Activated T-cell treated with anti-CD3 and anti-CD28 coated beads, Interleukin-2, amount 50 U/mL, for 24 hours (primary cell): ENCODE measurements around the gene NTN3.
A peak's percentile ranks its signal among the peaks of the same experiment; 100 is the strongest.

ENCODE experiments used
- DNase-seq: peaks from one replicate; pipeline ENCODE4 v3.0.0-alpha.2; 2020
- H3K27ac Mint-ChIP-seq: 2 replicates; pipeline ENCODE4 v1.8.0; 2020; ENCODE audit warnings: mild to moderate bottlenecking, mixed read lengths
- H3K27me3 Mint-ChIP-seq: 2 replicates; pipeline ENCODE4 v1.8.0; 2020; ENCODE audit warnings: mixed read lengths
- H3K36me3 Mint-ChIP-seq: 2 replicates; pipeline ENCODE4 v1.8.0; 2020; ENCODE audit warnings: low read depth, mixed read lengths
- H3K4me1 Mint-ChIP-seq: 2 replicates; pipeline ENCODE4 v1.8.0; 2020; ENCODE audit warnings: low read depth, mixed read lengths
- H3K4me3 Mint-ChIP-seq: 2 replicates; pipeline ENCODE4 v1.8.0; 2020; ENCODE audit warnings: mild to moderate bottlenecking, moderate library complexity, mixed read lengths
- H3K9me3 Mint-ChIP-seq: 2 replicates; pipeline ENCODE4 v1.8.0; 2020; ENCODE audit warnings: mixed read lengths

Gene NTN3

DNA sequence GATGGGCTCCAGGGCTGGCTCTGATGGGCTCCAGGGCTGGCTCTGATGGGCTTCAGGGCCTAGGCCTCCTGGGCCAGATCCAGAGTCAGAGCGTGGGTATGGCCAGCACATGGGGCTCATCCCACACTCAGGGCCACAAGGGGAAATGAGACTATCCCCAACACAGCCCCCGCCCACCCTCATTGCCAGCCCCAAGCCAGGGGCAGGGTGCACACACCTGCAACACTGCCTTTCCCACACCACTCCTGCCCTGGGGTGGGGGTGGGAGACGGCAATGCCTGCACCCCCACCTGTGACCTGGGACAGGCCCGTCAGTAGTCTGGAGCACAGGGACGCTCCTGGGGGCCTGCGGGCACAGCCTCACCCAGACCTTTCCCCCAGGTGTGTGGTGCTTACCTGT lies 28.4 kb downstream of the NTN3 start:
- peaks cover 36% of the 10 kb centered on the region for H3K36me3 Mint-ChIP-seq
- no peak overlapping the region for H3K4me3 Mint-ChIP-seq
- H3K9me3 Mint-ChIP-seq, result no peaks in the 10 kb centered on the region
- H3K27me3 Mint-ChIP-seq, result no peaks in the 10 kb centered on the region
- no peaks in the 10 kb centered on the region for H3K4me1 Mint-ChIP-seq
- H3K27ac Mint-ChIP-seq, result no peak overlapping the region
- no peak for DNase-seq

DNA sequence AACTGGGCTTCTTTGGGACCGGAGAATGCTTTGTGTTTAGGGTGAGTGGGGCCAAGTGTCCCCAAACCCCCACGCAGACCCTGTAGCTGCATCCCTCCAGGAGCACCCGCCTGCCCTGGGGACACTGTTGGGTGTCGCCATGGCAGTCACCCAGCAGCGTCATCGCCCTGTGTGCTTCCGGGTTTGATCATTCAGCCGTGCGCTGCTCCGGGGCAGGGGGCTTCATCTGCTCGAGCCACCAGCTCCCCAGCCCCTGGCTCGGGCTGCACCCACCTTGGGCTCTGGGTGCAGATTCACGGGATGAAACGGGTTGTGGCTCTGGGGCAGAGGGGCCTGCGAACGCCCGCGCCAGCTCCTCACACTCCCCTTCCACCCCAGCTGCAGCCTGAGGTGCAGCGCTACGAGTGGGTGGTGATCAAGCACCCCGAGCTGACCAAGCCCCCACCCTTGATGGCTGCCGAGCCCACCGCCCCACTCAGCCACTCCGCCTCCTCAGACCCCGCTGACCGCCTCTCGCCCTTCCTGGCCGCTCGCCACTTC lies 28.9 kb downstream of the NTN3 start:
- DNase-seq, result no peak
- H3K4me3 Mint-ChIP-seq, result no peak overlapping the region
- H3K27me3 Mint-ChIP-seq, result no peaks in the 10 kb centered on the region
- H3K4me1 Mint-ChIP-seq, result no peaks in the 10 kb centered on the region
- H3K9me3 Mint-ChIP-seq, result no peaks in the 10 kb centered on the region
- no peak overlapping the region for H3K27ac Mint-ChIP-seq
- H3K36me3 Mint-ChIP-seq, result peaks cover 36% of the 10 kb centered on the region

DNA sequence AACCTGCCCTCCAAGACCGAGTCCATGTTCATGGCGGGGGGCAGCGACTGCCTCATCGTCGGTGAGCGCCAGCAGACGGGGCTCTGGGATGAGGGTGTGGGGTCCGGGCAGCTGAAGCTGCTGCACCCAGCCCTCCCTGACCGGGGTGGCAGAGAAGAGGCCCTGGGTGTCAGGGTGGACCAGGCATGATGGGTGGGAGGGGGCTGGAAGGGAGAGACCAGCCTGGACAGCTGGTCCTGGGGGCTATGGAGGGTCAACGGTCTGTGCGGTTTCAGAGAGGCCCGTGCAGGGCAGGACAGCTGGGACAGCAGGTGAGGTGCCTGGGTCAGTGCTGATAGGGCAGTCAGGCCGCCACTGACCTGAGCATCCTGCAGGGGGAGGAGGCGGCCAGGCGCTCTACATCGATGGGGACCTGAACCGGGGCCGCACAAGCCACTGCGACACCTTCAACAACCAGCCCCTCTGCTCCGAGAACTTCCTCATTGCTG lies 29.4 kb downstream of the NTN3 start:
- no peaks in the 10 kb centered on the region for H3K4me1 Mint-ChIP-seq
- no peak for DNase-seq
- H3K27ac Mint-ChIP-seq, result no peak overlapping the region
- peaks cover 36% of the 10 kb centered on the region for H3K36me3 Mint-ChIP-seq
- no peak overlapping the region for H3K4me3 Mint-ChIP-seq
- H3K9me3 Mint-ChIP-seq, result no peaks in the 10 kb centered on the region
- H3K27me3 Mint-ChIP-seq, result no peaks in the 10 kb centered on the region

DNA sequence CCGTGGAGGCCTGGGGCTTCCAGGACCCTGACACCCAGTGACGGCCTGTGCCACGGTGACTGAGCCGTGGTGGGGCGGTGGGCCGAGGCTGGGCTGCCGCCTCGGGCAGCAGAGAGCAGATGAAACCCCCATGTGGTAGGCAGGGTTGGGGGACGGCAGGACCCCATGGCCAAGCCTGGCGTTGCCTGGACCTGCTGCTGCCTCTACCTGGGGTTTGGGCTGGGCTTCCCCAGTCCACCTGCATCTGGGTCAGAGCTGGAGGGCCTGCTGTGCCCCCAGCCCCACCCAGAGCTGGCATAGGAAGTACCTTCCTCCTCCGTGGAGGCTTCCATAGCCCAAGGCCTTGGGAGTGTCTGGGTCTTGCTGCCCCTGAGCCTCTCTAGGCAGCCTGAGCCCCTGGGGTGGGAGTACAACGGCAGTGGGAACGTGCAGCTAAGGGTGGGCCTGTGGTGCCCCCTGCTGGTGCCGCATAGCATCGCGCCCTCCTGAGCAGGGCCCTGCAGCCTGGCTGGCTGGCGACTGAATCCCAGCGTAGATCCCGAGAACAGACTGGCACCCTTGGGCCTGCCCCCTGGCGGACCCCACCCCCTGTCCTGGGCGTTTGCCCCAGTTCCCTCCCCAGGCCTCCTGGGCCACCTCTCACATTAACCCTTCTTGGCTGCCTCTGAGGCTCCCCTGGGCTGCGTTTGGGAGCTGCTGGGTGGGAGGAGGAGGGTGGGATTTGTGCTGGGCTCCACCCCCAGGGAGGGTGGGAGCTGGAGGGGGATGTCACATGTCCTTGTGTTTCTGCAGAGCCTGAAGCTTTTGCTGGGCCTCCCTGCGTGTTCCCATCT lies 30.0 kb downstream of the NTN3 start:
- peak; percentile 91 for DNase-seq
- no peaks in the 10 kb centered on the region for H3K4me1 Mint-ChIP-seq
- no peaks in the 10 kb centered on the region for H3K27me3 Mint-ChIP-seq
- peaks cover 29% of the 10 kb centered on the region for H3K36me3 Mint-ChIP-seq
- H3K27ac Mint-ChIP-seq, result no peak overlapping the region
- H3K9me3 Mint-ChIP-seq, result no peaks in the 10 kb centered on the region
- H3K4me3 Mint-ChIP-seq, result no peak overlapping the region

DNA sequence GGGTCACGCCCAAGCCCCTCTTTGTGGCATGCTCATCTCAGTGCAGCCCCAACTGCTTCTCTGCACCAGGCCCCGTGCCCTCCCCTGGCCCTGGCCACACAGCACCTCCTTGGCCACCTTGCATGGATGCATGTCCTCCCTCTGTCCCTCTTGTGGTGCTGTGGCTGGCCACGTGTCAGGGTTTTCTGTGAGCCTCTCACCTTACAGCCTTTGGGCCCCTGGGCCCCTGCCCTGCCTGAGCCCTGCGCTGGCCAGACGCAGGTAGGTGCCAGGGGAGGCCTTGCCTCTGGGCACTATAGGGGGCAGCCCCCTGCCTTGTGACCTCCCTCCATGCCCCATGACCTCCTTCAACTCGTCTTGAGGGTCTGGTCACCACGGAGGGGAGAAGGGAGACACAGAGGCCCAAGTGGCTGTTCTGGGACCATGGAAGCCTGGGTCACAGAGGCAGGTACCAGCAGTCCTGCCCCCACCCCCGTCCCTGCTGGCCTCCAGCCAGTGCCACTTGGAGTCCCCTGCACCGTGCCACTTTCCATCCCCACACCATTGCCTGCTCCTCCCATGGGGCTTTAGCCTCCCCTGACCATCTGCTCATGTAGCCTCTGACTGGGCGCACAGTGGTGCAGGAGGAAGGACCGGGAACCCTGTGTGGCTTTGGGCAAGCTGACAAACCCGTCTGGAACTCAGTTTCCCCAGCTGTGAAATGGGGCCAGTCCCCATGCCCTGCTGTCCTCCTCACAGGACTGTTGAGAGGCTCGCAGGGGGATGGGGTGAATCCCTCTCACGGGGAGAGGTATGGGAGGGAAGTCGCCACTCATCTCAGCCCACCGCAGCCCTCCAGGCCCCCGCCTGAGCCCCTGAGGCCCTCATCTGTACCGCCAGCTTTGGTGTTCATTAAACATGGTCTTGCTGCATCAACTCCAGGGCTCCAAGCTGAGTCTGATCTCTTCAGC lies 31.1 kb downstream of the NTN3 start:
- H3K27me3 Mint-ChIP-seq, result no peaks in the 10 kb centered on the region
- DNase-seq, result no peak
- no peaks in the 10 kb centered on the region for H3K9me3 Mint-ChIP-seq
- no peak overlapping the region for H3K4me3 Mint-ChIP-seq
- H3K4me1 Mint-ChIP-seq, result no peaks in the 10 kb centered on the region
- H3K27ac Mint-ChIP-seq, result no peak overlapping the region
- H3K36me3 Mint-ChIP-seq, result peaks cover 21% of the 10 kb centered on the region

DNA sequence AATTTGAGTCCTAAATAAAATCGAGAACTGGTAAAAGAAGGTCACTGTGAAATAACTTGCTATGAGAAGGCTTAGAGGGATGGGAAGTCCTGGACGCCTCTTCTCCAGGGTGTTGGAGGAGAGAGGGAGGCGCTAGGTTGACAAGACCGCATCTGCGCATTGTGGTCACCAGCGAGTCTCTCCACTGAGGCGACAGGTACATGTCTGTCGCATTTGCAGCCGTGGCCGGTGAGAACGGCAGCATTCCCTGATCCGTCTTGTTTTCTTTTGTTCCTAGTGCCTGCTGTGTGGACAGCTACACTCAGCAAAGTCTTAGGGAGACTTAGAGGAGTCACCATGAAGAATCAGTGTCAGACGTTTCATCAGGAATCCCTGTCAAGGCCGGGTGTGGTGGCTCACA lies 34.6 kb downstream of the NTN3 start:
- H3K27ac Mint-ChIP-seq, result no peak overlapping the region
- no peaks in the 10 kb centered on the region for H3K9me3 Mint-ChIP-seq
- H3K4me1 Mint-ChIP-seq, result peaks cover 5% of the 10 kb centered on the region
- no peaks in the 10 kb centered on the region for H3K36me3 Mint-ChIP-seq
- no peak for DNase-seq
- no peak overlapping the region for H3K4me3 Mint-ChIP-seq
- no peaks in the 10 kb centered on the region for H3K27me3 Mint-ChIP-seq

DNA sequence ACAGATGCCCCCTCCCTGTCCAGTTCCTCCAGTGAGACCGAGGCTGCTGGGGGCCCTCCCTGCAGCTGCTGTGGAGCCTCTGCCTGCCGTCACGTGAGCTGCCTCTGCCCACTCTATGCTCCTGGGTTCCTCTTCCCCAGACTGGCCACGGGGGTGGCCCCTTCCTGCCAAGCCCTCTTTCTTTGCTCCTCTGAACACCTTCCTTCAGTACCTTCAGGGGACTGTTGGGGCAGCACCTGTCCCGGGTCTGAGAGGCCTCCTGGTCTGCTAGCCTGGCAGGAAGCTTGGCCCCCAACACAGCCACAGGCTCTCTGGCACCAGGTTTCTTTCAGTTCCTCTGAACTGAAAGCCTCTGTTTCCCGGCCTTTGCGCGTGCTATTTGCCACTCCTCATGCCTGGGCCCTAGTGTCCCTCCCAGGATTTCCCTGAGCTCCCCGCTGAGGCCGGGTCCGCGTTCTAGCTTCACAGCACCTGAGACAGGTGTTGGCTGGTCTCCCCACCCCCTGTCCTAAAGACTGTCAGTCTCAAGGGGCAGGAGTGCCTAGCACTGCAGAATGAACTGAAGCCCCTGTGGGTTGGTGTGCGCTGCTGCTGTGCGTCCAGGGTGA lies 36.1 kb downstream of the NTN3 start:
- no peak overlapping the region for H3K4me3 Mint-ChIP-seq
- H3K27me3 Mint-ChIP-seq, result no peaks in the 10 kb centered on the region
- H3K36me3 Mint-ChIP-seq, result no peaks in the 10 kb centered on the region
- peaks cover 7% of the 10 kb centered on the region for H3K4me1 Mint-ChIP-seq
- H3K27ac Mint-ChIP-seq, result no peak overlapping the region
- H3K9me3 Mint-ChIP-seq, result no peaks in the 10 kb centered on the region
- DNase-seq, result no peak

DNA sequence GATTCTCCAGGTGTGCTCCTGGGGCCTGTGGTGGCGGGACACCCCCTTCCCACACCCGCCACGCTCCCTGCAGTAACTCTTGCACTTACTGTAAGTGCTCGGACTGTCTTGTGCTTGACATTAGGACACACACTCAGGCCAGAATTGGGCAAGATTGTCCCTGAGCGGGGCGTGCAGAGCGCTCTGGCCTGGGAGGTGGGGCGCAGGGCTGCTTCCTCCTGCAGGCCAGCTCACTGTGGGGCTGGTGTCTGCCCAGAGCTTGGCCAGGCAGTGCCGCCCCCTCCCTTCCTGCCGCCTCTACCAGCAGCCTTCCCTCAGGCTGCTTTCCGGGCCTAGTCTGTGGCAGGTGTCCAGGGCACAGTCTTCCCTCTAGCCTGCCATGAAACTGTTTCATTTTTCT lies 36.6 kb downstream of the NTN3 start:
- Mint-ChIP-seq H3K36me3 (no peaks in the 10 kb centered on the region), H3K4me1 (peaks cover 12% of the 10 kb centered on the region), H3K27me3 (no peaks in the 10 kb centered on the region), H3K27ac (no peak overlapping the region), H3K4me3 (no peak overlapping the region), H3K9me3 (no peaks in the 10 kb centered on the region)
- DNase-seq, result no peak

DNA sequence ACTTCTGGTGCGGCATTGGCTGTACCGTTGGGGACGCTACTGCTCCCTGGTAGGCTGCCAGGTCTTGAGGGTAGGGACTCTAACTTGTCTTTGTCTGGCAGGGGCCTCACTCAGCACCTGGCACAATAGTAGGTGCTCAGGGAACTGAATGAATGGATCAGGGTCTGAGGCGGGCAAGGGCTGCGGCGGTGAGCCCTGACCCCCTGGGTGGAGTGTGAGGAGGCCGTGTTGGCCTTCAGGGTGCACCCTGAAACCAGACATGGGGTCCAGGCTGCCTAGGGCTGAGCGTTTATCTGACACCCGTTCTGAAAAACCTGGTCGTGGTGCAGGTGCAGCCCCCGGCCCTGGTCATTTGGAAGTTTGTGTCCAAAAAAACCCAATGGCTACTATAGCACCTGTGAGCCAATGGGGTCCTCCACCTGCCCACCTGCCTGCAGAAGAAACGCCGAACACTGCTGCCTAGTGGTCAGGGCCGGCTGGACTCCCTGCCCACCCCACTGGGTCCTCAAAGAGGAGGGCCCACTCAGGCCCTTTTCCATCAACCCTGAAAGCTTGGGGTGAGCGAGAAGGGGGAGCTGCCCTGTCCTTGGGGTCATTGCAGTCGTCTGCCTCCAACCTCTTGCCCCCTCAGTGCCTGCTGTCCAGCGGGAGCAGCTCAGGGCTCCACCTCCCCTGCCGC lies 37.8 kb downstream of the NTN3 start:
- Mint-ChIP-seq H3K27ac (no peak overlapping the region), H3K9me3 (no peaks in the 10 kb centered on the region), H3K4me3 (no peak overlapping the region), H3K4me1 (peaks cover 20% of the 10 kb centered on the region), H3K27me3 (no peaks in the 10 kb centered on the region), H3K36me3 (peaks cover 1% of the 10 kb centered on the region)
- no peak for DNase-seq

DNA sequence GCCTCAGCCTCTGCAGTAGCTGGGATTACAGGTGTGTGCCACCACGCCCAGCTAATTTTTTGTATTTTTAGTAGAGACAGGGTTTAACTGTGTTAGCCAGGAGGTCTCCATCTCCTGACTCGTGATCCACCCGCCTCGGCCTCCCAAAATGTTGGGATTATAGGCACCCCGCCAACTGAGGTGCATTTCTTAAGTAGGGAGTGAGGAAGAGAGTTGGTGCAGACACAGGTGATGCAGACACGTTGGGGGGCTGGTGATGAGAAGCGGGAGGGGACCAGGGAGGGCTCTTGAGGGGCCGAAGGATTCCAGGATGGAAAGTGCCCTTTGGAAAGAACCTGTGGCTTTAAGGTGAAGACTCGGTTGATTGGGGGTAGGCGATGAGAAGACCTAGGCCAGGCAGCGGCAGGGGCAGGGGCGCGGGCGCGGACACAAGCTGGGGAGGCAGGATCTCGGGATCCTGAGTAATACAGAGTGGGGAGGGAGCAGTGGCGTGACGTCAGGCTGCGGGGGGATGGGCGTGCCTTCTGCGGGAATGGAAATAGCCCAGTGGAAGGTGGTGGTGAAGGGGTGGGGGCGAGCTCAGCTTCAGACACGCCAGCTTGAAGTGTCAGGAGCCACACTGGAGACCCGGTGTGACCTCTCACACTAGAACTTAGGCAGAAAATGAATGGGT lies 40.2 kb downstream of the NTN3 start:
- H3K9me3 Mint-ChIP-seq, result no peaks in the 10 kb centered on the region
- H3K27ac Mint-ChIP-seq, result no peak overlapping the region
- H3K4me3 Mint-ChIP-seq, result no peak overlapping the region
- no peaks in the 10 kb centered on the region for H3K27me3 Mint-ChIP-seq
- no peak for DNase-seq
- H3K36me3 Mint-ChIP-seq, result peaks cover 19% of the 10 kb centered on the region
- peaks cover 33% of the 10 kb centered on the region for H3K4me1 Mint-ChIP-seq

DNA sequence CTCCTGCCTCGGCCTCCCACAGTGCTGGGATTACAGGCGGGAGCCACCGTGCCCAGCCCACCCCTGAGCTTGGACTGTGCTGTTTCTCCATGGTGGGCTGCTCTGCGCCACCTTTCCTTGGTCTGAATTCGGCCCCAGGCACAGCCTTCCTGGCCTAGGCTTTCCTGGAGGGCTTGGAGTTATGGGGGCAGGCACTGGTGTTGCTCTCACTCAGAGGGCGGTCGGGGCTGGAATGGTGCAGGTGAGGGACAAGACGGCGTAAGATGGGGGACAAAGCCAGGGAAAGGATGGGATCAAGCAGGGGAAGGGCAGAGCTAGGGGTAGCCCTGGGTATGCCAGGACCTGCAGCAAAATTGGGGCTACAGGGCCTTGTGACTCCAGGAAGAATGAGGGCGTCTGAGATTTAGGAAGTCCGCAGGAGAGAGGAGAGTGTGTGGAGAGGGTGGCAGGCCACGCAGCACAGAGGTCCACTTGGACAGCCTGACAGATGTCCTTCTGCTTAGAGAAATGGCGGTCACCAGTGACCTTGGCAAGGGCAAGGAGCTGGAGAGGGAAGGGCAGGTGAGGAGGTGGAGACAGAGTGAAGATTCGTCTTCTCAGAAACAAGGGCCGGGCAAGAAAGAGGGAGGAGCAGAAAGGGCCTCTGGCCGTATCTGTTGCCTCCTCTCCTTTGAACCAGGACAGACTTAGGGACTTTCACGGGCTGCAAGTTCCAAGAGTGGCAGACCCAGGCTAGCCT lies 41.1 kb downstream of the NTN3 start:
- no peaks in the 10 kb centered on the region for H3K27me3 Mint-ChIP-seq
- H3K4me3 Mint-ChIP-seq, result peak overlapping the region; percentile 11
- H3K9me3 Mint-ChIP-seq, result no peaks in the 10 kb centered on the region
- peaks cover 42% of the 10 kb centered on the region for H3K4me1 Mint-ChIP-seq
- peaks cover 27% of the 10 kb centered on the region for H3K36me3 Mint-ChIP-seq
- H3K27ac Mint-ChIP-seq, result peak overlapping the region; percentile 90
- DNase-seq, result no peak

DNA sequence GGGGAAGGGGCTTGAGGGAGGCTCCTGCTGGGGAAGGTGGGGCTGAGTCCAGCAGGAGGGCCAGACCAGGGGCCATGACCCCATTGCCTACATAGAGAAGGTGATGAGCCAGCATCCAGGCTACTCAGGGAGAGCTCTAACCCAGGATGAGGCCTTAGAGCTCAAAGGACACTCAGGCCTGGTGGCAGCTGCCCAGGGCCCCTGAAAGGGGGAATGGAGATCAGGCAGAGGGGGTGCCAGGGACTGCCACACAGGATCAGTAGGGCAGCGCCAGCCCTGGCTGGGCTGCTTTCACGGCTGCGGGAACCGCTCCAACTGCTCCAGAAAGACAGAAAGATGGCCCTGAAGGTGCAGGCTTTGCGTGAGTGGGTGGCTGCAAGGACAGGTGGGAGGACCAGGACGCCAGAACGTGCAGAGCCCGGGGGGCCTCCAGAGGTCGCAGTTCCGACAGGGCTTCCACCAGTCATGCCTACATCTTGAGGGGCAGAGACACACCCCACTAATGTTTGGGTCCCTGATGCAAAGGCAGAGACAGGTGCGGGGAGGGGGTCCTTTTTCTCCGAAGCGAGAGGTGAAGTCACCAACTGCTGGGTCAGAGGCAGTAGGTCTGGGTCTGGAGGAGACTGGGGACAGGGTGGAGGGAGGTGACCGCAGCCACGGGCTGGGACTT lies 41.8 kb downstream of the NTN3 start:
- Mint-ChIP-seq H3K4me1 (peaks cover 47% of the 10 kb centered on the region), H3K9me3 (no peaks in the 10 kb centered on the region), H3K27me3 (no peaks in the 10 kb centered on the region), H3K4me3 (peak overlapping the region; percentile 86), H3K36me3 (peaks cover 27% of the 10 kb centered on the region), H3K27ac (peak overlapping the region; percentile 90)
- DNase-seq, result no peak
